Stimulated activated CD8-positive, alpha-beta memory T cell treated with anti-CD3 and anti-CD28 coated beads, Interleukin-15, amount 100 ng/mL, for 24 hours (primary cell): Measurements from ENCODE around the gene PARD3B.

Experiments used
- DNase-seq: peaks from one replicate; pipeline ENCODE4 v3.0.0-alpha.2; 2020; ENCODE audit warnings: low read depth

The PARD3B gene

GRCh38 chr2:204842661-204843485, 297.6 kb downstream of the PARD3B start:
- DNase-seq = no peak

- no peak for DNase-seq
Observed at GRCh38 chr2:204846471-204846870, 301.2 kb downstream of the PARD3B start.

GRCh38 chr2:204849892-204850291, 304.6 kb downstream of the PARD3B start:
- no peak for DNase-seq

GRCh38 chr2:204850581-204850980, 305.3 kb downstream of the PARD3B start:
- DNase-seq = no peak

- no peak for DNase-seq
Observed at GRCh38 chr2:204853905-204854304, 308.6 kb downstream of the PARD3B start.

GRCh38 chr2:204860274-204860673, 315.0 kb downstream of the PARD3B start:
- DNase-seq = no peak

GRCh38 chr2:204862809-204863208, 317.5 kb downstream of the PARD3B start:
- no peak for DNase-seq

GRCh38 chr2:204863336-204863735, 318.1 kb downstream of the PARD3B start:
- DNase-seq = no peak

- DNase-seq = no peak
Observed at GRCh38 chr2:204869132-204869823, 324.0 kb downstream of the PARD3B start.

GRCh38 chr2:204870053-204870452, 324.8 kb downstream of the PARD3B start:
- DNase-seq = no peak

GRCh38 chr2:204871231-204871953, 326.1 kb downstream of the PARD3B start:
- DNase-seq = no peak

- no peak for DNase-seq
Observed at GRCh38 chr2:204876311-204876710, 331.0 kb downstream of the PARD3B start.

GRCh38 chr2:204877691-204878090, 332.4 kb downstream of the PARD3B start:
- DNase-seq = no peak

GRCh38 chr2:204880928-204881327, 335.7 kb downstream of the PARD3B start:
- DNase-seq = no peak

GRCh38 chr2:204881655-204882054, 336.4 kb downstream of the PARD3B start:
- DNase-seq = no peak

GRCh38 chr2:204885747-204886146, 340.5 kb downstream of the PARD3B start:
- no peak for DNase-seq

GRCh38 chr2:204886713-204887112, 341.4 kb downstream of the PARD3B start:
- DNase-seq = no peak

- DNase-seq = no peak
Observed at GRCh38 chr2:204888222-204888621, 342.9 kb downstream of the PARD3B start.

GRCh38 chr2:204890680-204891079, 345.4 kb downstream of the PARD3B start:
- no peak for DNase-seq

- DNase-seq = no peak
Observed at GRCh38 chr2:204891739-204892138, 346.5 kb downstream of the PARD3B start.

- no peak for DNase-seq
Observed at GRCh38 chr2:204892506-204893255, 347.4 kb downstream of the PARD3B start.

- no peak for DNase-seq
Observed at GRCh38 chr2:204896146-204896545, 350.9 kb downstream of the PARD3B start.
